Activated CD4-positive, CD25-positive, alpha-beta regulatory T cell treated with anti-CD3 and anti-CD28 coated beads, Interleukin-2, amount 50 U/mL, for 24 hours (primary cell): Measurements from ENCODE around the gene CCDC192.
"Not testable (repeated sequence)": the region's sequence is repeated elsewhere in the genome, so short reads cannot be mapped to it uniquely, and the experiment has no call there.

Experiments used
- ATAC-seq, 2 donors: fragments of 150-1000 bp; cut with Tn5 transposase; one replicate each; pipeline ENCODE4 v1.10.0; 2021; ENCODE audit warnings: mild to moderate bottlenecking in 1 of 2, moderate library complexity in 1 of 2

Gene CCDC192, protein sequence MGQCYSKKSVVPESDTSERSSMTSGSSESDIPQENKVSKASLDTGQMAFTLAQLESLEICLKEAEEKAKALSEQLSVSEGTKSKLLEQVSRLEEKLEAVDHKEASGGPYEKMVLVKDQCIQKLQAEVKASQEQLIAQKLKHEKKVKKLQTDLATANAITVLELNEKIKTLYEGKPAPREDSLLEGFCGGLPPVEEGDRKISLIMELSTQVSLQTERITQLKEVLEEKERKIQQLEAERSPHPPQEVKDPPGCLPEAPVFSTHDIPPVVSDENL

GRCh38 chr5:127702926-127703561, at the start of gene CCDC192:
Gene CCDC192, plus strand, starts transcription at chr5:127703391. Its CDS starts 55 bp downstream, at chr5:127703446.
- ATAC-seq: no peak

GRCh38 chr5:127656825-127657224, 46.4 kb upstream of the CCDC192 start:
- ATAC-seq: no peak

DNA sequence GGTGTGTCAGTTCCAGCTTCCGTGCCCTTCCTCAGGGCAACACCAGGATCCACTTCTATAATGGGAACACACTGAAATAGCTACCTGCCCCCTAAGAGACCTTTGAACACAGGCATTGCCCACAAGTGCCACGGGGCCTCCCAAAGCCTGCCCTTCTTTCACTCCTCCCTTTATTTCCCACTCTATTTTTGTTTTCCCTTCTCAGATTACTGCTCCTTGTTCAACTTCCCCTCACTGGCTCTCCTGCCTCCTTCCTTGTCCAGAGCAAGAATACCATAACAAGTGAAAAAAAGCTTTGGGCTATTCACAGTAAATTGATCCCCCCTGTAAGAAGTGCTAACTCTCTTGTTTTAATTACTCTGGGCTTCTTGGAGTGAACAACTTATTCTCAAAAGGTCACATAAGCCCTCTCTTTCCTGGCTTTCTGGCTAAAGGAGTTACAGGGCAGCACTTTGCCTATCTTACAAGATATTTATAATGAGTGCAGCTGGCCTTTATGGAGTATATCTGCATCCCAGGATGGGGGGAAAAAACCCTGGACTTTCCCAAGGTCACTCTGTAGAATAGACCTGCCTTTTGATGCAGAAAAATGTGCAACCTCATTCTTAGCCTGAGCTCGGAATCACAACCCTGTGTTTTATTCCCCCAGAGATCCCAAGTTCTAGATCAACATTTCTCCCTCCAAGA, 43.0 kb upstream of the CCDC192 start:
- no peak for ATAC-seq

DNA sequence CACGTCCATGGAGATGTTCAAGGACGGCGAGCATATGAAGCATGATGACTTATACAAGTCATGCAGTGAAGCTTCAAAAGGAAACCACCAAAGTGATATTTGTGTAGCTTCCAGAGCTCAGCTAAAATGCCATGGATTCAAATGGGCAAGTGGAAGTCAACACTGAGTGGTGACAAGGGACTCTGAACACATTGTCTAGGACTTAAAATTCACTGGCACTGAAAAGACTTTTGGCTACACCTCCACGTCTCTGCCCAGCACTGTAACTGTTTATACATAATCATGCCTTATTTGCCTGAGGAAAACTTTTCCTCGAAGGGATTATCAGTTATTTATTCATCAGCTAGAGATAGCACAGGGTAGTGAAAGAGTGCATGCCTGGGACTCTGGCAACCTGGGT, 39.1 kb upstream of the CCDC192 start:
- no peak for ATAC-seq

GRCh38 chr5:127665641-127666040, 37.5 kb upstream of the CCDC192 start:
- ATAC-seq: no peak

DNA sequence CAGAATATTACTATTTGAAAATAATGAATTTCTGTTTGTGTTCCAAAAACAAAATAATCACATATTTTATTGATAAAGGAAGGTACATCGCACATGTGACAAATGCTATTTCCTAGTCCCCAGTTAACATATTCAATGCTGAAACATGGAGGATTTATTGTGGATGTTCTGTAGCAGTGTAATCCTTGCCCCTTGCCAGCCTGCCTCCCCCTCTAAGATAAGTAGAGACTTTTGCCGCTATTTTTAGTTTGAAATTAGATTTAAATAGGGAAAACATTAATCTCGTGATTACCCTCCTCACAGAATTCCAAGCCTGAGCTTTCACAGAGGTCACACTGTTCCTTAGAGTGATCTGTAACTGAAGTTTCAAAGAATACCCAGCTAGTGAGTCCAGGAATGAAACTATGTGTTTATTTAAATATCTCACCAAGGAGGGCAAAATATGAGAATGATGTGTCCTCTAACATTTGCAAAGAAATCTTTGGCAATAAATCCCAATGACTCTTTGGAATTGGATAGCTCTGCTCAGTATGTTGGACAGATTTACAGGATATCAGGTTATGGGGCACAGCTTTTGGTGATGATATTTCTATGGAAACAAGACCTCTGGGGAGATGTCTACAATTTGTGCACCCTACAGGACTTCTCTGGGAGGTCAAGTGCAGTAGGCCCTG, 37.0 kb upstream of the CCDC192 start:
- ATAC-seq: no peak

- no peak for ATAC-seq
Measured at GRCh38 chr5:127667926-127668325, 35.3 kb upstream of the CCDC192 start.

DNA sequence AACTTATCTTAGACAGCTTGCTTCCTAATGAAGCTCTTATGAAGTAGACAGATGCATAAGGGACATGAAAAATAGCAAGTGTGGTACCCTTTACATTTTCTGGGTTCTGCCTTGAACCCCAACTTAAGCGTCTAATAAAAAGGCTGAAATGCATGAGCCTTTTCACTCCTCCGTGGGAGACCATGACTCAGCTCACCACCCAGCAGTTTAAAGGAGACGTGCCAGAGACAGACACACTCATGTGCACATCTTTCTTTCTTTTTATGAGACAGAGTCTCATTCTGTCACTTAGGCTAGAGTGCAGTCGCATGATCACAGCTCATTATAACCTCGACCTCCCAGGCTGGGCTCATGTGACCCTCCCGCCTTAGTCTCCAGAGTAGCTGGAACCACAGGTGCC, 32.0 kb upstream of the CCDC192 start:
- ATAC-seq: no peak

- no peak for ATAC-seq
Measured at GRCh38 chr5:127673117-127673800, 29.9 kb upstream of the CCDC192 start.

DNA sequence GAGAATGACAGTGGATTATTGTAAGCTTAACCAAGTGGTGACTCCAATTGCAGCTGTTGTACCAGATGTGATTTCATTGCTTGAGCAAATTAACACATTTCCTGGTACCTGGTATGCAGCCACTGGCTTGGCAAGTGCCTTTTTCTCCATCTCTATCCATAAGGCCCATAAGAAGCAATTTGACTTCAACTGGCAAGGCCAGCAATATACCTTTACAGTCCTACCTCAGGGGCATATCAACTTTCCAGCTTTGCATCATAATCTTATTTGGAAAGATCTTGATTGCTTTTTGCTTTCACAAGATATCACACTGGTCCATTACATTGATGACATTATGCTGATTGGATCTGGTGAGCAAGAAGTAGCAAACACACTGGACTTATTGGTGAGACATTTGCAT, 26.2 kb upstream of the CCDC192 start:
- ATAC-seq: not testable (repeated sequence)

DNA sequence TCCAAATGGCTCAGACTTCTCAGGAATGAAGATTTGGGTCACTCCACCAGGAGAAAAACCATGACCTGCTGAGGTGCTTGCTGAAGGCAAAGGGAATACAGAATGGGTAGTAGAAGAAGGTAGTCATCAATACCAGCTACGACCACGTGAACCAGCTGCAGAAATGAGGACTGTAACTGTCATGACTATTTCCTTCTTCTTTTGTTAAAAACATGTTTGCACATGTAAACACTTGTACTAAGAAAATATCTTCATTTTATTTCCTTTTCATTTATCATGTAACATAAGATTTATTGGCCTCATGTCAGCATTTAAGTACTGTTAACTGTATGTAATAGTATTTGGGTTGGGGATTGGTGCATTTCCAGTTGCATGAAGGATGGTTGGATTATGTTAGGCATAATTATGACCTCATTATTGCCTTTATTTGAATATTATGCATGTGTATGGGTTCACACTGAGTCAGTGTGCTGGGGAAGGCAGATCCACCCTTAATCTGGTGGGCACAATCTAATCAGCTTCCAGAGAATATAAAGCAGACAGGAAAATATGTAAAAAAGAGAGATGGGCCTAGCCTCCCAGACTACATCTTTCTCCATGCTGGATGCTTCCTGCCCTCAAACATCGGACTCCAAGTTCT, 23.4 kb upstream of the CCDC192 start:
- ATAC-seq: not testable (repeated sequence)

- no peak for ATAC-seq
Measured at GRCh38 chr5:127680595-127680994, 22.6 kb upstream of the CCDC192 start.

DNA sequence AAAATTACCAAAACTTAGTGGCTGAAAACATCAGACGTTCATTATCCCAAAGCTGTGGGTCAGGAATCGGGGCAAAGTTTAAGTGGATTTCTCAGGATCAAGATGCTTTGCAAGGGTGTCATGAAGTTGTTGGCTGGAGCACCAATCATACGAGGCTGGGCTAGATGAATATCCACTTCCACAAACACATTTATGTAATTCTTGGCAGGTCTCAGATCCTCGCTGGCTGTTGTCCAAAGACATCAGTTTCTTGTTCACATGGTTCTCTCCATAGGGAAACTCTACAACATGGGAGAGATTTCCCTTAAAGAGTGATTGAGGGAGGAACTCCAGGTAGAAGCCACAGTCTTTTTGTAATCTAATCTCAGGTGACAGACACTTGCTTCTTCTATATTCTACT, 20.2 kb upstream of the CCDC192 start:
- no peak for ATAC-seq

DNA sequence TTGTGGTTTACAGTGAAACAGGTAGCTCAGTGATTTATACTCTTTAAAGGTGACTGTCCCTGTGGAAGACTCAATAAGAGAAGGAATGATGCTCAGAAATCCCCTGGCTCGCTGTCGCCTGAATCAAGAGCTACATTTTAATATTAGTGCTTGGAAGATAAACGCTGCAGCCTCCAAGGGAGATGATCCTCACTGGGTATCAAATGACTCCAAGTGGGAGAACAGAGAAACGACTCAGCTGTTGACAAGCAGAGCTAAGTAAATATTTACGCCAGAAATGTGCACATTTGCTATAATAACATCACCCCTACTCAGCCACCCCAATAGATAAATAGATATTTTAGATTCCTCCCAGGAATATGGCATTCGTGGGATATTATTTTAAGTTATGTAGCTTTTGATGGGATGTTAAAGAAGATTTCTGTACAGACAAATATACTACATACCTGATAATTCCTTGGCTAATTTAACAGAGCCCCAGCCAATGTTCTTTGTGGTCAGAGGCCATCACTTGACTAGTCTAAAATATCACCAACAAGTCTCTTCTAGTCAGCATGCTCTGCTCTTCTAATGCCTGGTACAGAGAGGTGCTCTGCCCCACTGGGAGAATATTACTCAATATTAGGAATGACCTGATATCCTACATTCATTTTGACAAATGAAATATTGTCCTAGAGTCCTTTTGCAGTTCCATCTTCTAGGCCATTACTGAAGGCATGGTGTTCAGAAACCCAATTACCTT, 18.3 kb upstream of the CCDC192 start:
- ATAC-seq: no peak

GRCh38 chr5:127685662-127686061, 17.5 kb upstream of the CCDC192 start:
- no peak for ATAC-seq

DNA sequence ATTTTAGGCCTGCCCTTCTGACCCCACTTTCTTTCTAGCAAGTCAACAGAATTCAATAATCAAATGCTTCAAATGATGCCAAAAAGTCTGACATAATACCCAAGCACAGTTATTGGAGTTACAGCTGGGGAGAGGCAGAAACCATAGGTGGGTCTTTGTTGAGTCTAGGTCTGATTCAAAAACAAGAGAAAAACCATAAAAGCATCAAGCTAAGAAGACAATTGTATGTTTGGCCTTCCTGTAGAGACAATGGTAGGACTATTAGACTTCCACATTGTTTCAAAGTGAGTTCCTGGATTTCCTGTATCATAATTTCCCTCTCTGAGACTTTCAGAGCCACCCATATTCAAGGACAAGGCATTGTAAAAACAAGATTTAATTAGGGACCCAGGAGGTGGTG, 16.8 kb upstream of the CCDC192 start:
- ATAC-seq: no peak

DNA sequence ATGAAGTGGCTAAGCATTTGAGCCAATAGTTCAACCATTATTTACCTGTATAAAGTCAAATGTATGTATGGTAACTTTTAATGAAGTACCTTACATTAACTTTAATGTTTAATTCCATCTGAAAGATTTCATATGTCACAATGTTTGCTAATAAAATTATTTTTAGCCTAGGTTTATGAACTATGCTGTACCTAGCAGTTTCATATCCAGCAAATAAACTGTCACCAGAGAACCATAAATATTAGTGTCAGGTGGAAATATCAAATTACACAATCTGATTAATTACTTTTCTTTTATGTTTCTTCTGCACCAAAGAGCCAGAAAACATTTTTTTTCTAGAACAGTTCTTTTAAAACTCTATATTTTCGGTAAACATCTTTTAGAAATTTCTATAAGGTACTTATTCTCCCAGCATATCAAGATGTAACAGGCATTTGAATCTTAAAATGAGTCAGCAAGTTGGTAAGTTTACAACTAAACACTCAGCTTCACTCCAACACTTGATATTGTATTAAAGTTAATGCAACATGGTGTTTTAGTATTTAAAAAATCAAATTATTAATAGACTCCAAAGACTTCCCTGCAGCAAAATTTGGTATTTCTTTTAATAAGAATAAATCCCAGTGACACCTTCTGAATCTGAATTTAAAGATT, 8.5 kb upstream of the CCDC192 start:
- ATAC-seq: no peak

- no peak for ATAC-seq
Measured at GRCh38 chr5:127695346-127695745, 7.8 kb upstream of the CCDC192 start.

- no peak for ATAC-seq
Measured at GRCh38 chr5:127696683-127697082, 6.5 kb upstream of the CCDC192 start.

DNA sequence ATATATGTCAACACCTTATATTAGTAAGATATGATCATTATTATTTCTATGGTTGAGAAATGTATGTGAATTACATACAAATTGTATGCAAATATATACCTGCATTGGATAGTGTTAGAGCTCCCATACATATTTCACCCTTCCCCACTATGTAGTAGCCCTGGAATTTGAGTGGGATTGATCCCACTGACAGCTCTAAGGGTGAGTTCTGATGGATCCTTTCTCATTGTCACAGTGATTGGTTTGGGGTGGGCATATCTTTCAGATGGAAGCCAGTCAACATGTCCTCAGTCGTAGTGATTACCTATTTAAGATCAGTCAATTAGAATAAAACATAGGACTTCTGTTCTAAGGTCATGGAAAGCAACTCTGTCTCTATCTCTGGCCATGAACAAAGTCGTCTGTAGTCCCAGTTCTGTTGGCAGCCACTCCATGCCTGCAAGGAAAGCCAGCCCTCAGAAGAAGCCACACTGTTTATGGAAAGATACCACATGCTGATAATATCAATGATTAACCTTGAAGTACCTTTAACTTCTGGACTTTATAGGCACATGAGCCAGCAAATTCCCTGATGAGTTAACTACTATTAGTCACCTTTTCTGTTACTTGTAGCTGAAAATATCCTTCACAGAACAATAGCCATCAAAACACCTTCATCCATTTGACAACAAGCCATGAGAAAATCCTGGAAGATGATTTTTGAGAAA, 5.1 kb upstream of the CCDC192 start:
- ATAC-seq: no peak
